NB4 (cell line): ENCODE data around the gene CDH7.

Experiments
- CTCF ChIP-seq: IDR thresholded peaks from one replicate; pipeline ENCODE4 v1.5.1; 2012; ENCODE audit warnings: low read depth, low read length
- MYC ChIP-seq: IDR thresholded peaks from 2 replicates; pipeline ENCODE4 v1.6.1; 2011; ENCODE audit warnings: low read depth, low read length
- POLR2A ChIP-seq: IDR thresholded peaks from 2 replicates; pipeline ENCODE4 v1.6.1; 2011; ENCODE audit warnings: mild to moderate bottlenecking; ENCODE audit not compliant: insufficient read length; ENCODE audit errors: extremely low read depth
- TF ChIP-seq, protein P1 (sequence below): IDR thresholded peaks from 2 replicates; pipeline ENCODE4 v1.6.1; 2011; ENCODE audit warnings: low read depth, low read length

- TF ChIP-seq POLR2A (no peak), CTCF (no peak), MYC (no peak)
- TF ChIP-seq, protein P1, sequence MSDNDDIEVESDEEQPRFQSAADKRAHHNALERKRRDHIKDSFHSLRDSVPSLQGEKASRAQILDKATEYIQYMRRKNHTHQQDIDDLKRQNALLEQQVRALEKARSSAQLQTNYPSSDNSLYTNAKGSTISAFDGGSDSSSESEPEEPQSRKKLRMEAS = no peak
Measured at GRCh38 chr18:65859075-65859474, 108.3 kb downstream of the CDH7 start.
